Measurements from ENCODE around the gene HOXB9.

DNA sequence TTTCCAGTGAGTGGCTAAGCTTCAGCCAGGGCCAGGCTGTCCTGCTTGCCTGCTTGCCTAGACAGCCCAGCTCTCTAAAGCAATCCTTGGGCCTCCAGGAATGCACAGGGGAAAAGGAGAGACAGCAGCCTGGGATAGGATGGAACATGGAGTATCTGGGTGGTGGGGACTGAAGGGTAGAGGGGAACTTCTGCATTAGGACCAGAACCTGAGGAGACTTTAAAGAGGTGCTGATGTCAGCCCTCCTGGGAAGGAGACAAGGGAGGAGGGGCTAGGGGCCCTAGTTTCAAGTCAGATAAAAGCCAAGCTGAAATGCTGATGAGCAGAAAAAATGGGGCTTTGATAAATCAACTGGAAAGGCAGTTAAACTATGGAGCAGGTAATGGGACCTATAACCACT lies 17.1 kb downstream of the HOXB9 start:
- TF ChIP-seq, protein P1, sequence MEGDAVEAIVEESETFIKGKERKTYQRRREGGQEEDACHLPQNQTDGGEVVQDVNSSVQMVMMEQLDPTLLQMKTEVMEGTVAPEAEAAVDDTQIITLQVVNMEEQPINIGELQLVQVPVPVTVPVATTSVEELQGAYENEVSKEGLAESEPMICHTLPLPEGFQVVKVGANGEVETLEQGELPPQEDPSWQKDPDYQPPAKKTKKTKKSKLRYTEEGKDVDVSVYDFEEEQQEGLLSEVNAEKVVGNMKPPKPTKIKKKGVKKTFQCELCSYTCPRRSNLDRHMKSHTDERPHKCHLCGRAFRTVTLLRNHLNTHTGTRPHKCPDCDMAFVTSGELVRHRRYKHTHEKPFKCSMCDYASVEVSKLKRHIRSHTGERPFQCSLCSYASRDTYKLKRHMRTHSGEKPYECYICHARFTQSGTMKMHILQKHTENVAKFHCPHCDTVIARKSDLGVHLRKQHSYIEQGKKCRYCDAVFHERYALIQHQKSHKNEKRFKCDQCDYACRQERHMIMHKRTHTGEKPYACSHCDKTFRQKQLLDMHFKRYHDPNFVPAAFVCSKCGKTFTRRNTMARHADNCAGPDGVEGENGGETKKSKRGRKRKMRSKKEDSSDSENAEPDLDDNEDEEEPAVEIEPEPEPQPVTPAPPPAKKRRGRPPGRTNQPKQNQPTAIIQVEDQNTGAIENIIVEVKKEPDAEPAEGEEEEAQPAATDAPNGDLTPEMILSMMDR (IDR thresholded peaks at IDR 0.05), result no peak
- TF ChIP-seq POLR2A (IDR thresholded peaks at IDR 0.05), result no peak
